Cardiac ventricle fibroblast (primary cell): ENCODE results near the gene RPL14. TPM values are rescaled to one million over a fixed set of nuclear protein-coding genes. Genes with fewer than 3 reads are reported as not detected.

Experiments used
- total RNA-seq: library from RNA; depleted of rRNA; stranded (reverse); fragments of >200 nt; gene quantifications from 2 replicates; pipeline ENCODE4 v1.2.3, GENCODE V29; 2015

Gene RPL14
- total RNA-seq: 689 and 727 TPM in 2 replicates

DNA sequence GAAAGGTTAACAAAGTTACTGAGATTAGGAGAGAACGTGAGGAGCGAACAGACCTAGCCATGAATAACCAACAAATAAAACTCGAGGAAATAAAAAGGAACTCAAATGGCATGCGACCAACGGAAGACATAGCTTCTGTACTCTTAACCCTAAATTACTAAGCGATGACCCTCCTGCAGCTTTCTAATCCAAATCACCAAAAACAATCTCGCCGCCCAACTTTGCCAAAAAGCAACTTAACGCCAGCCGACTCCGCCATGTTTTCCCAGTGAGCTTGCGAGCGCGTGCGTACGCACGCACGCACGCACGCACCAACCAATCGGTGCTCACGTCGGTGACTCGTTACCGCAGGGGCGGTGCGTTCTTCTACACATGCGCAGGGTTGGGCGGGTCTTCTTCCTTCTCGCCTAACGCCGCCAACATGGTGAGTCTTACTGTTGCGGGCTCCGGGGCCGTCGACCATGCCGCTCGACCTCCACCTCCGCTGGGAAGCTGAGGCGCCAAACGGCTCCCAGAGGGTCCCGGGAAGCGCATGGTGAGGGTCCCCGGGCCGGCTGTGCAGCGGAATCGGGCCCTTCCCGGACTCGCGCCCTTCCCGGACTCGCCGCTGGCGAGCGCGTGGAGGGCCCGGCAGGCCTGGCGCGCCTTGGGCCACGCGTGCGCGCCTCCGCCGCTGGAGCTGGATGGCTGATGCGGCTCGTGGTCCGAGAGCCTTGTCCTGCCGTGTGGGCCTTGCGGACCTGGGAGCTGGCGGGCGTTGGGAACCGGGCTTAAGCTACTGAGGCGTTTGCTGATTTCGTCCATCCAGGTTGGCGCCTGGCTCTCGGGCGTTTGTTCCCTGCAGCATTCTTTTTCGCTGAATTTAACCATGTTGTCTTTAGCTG lies at the start of gene RPL14:
Gene RPL14 (plus strand): TSS at position 400 of the 884 bp plus-strand sequence. CDS start 133 bp downstream, at position 533.

DNA sequence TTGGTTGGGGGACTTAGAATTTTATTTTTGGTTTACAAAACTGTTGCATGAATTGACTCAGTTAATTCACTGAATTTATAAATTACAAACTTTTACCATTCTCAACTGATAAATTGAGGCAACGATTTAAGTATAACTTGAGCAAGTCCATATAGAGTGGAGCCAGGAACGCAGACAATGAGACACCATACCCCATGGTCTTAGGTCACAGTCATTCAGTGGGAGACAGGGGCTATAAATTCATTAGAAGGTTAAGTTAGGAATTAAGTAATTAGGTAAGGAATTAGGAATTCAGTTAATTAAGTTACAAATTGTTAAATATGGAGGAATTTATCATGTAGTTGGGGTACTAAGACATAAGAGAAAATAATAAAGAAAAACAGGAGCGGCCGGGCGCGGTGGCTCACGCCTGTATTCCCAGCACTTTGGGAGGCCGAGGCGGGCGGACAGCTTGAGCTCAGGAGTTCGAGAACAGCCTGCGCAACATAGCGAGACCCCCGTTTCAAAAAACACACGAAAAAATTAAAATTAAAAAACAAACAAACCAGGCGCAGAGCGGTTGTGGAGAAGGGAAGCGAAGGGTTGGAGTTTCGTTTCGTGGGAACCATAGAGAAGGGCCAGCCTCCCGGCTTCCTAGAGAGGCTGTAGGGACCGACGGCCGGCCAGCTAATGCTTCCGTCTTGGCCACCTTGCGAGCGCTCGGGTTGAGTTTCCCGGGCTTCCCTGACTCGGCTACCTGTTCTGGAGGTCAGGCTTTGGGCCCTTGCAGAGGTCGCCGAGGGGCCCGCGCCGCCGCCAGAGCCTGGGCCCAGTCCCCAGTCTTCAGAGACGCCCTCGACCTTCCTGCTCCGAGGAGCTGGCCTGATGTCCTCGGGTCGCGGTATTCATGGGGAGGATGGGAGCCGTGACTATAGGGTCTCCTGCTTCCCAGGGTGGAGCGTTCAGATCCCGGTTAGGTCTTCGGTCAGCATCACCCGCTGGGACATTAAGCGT lies 19.6 kb downstream of the RPL14 start, which contains the start of gene ZNF619:
Gene ZNF619 (plus strand): TSS at position 645 of the 993 bp plus-strand sequence. CDS start 858 bp downstream, outside the sequence.

DNA sequence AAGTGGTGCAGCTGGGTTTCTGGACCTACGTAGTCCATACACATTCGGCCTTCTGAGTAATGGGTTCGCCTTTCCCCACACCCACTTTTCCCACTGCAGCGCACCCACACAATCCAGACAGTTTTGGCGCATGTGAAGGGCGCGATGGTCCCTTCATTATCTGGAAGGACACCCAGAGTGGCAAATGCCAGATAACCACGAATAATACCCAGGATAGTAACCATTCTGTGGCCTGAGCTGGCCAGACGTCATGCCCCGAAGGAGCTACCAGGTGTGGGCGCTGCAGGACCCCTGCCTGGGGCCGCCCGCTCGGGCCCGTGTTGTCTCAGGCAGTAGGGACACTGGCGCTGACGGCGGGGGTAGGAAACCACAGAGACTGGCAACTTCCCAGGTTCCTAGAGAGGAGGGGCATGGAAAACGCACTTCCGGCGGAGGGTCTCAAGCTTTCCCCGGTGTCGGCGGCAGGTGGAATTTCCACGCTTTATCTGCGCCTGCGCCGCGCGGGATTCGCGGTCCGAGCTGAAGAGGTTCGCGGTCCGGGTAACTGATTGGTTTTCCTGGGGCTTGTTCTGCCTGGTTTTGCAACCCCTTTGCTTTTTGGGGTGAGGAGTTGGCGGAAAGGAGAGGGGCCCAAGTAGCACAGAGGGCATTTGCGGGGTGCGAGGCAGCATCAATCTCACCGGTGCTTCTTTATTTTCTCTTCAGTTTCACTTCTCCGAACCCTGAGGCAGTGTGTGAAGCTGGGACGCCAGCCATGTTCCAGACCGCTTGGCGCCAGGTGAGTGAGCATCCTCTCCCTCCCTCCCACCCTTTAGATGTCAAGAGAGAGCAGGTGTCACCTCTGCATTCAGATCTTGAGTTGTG lies 48.7 kb downstream of the RPL14 start, which contains the start of gene ZNF620:
Gene ZNF620 (plus strand): TSS at position 441 of the 864 bp plus-strand sequence. CDS start 314 bp downstream, at position 755.

Other genes starting within 250 kb of the RPL14 start
- gene EIF1B, start 147.6 kb upstream of the RPL14 start, total RNA-seq: 19.8 and 20.4 TPM in 2 replicates
- gene ENTPD3, start 70.2 kb upstream of the RPL14 start, total RNA-seq: 0.06 and 0.15 TPM in 2 replicates
- 2.5 and 5.8 TPM in 2 replicates for gene ZNF619, start 19.8 kb downstream of the RPL14 start, total RNA-seq
- 0.12 and 0.29 TPM in 2 replicates for gene ZNF620, start 48.7 kb downstream of the RPL14 start, total RNA-seq
- gene ZNF621, start 67.6 kb downstream of the RPL14 start, total RNA-seq: 9.4 and 11.8 TPM in 2 replicates